NOMO-1 treated with DMSO at 0.1 percent for 48 hours (cell line): ENCODE measurements around the gene QSOX2.
"Not testable (repeated sequence)": the region's sequence is repeated elsewhere in the genome, so short reads cannot be mapped to it uniquely, and the experiment has no call there.

Experiments used
- DNase-seq: peaks from one replicate; lab custom pipeline; 2025; ENCODE audit not compliant: unreplicated experiment; lab: John Stamatoyannopoulos, UW

QSOX2 gene

DNA sequence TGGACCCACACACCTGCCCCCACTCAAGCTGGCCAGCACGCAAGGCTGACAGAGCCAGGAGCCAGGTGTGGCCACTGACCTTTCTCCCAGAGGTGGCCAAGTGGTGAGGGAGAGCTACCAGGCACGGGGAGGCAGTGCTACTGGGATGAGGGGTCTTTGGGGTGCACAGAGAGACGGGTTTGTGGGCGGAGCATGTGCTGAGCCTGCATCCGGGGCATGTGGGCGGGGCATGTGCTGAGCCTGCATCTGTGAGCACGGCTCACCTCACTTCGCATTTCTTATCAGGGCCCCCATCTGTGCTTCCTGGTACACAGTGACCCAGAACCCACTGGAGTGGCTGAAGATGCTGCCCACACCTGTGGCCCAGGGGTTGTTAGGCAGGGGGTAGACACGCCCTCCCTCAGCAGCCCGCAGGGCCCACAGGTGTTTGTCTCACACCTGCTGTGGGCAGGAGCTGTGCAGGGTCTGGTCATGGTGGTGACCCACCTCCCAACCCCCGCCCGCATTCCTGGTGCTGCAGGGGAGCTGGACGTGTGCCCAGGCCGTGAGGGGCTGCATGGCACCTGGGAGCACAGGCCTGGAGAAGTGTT, 36.8 kb upstream of the QSOX2 start:
- no peak for DNase-seq

- no peak for DNase-seq
Observed at GRCh38 chr9:136281421-136282271, 36.0 kb upstream of the QSOX2 start.

GRCh38 chr9:136280535-136281315, 35.1 kb upstream of the QSOX2 start:
- DNase-seq = no peak

DNA sequence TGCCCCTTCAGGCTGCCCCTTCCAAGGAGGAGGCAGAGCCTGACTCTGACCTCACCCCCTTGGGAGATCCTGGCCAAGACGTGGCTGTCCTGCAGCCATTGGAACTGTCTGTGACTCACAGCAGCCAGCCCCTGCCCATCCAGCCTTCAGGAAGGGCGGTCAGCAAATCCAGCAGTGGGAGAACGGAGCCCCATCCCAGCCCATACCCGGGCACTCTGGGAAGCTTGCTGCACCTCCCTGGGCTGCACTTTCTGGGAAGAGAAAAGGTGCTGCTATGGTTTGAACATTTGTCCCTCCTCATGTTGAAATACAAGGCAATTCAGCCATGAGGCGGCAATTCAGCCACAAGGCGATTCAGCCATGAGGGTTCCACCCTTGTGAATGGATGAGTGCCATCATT, 33.9 kb upstream of the QSOX2 start:
- DNase-seq = no peak

DNA sequence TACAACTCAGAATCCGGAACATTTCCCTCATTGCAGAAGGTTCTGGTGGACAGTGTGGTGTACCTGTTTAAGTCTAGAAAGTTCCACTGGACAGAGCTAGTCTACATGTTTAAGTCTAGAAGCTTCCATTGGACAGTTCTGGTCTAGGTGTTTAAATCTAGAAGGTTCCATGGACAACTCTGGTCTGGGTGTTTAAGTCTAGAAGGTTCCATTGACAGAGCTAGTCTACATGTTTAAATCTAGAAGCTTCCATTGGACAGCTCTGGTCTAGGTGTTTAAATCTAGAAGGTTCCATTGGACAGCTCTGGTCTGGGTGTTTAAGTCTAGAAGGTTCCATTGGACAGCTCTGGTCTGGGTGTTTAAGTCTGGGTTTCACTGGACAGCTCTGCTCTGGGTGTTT, 33.3 kb upstream of the QSOX2 start:
- DNase-seq = no peak

- DNase-seq = no peak
Observed at GRCh38 chr9:136278221-136278620, 32.6 kb upstream of the QSOX2 start.

- no peak for DNase-seq
Observed at GRCh38 chr9:136277746-136278145, 32.1 kb upstream of the QSOX2 start.

GRCh38 chr9:136276716-136277115, 31.1 kb upstream of the QSOX2 start:
- DNase-seq = no peak

DNA sequence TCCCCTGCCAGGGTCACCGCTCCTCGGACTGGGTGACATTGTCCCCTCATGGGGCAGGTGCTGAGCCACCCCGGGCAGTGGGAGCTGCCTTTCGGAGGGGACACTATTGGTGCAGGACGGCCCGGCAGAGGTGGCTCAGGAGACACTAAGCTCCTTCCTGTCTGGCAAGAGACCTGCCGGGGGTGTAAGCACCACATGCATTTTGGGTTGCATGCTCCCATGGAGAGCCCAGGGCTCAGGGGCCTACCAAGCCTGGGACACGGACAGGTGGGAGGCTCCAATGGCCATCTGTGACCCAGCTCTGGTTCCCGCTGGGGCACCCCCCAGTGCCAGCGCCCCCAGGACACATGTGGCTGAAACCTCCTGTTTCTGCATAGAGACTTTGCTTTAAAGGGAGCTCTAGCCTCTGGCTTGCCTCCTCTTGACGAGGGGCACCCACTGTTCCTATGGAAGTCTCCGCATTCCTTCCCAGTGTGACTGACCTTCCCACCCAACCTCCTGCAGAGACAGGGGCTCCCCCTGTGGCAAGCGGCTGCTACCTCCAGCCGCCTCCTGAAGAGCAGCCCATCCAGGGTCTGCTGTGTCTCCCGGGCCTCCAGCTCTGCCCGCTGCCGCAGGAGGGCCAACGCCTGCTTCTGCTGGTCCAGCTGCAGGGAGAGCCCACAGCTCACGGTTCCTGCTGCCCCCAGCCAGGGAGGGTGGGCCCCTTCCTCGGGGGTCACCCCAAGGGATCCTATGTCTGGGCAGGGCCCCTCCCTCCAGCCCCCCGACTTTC, 30.2 kb upstream of the QSOX2 start:
- DNase-seq = no peak

DNA sequence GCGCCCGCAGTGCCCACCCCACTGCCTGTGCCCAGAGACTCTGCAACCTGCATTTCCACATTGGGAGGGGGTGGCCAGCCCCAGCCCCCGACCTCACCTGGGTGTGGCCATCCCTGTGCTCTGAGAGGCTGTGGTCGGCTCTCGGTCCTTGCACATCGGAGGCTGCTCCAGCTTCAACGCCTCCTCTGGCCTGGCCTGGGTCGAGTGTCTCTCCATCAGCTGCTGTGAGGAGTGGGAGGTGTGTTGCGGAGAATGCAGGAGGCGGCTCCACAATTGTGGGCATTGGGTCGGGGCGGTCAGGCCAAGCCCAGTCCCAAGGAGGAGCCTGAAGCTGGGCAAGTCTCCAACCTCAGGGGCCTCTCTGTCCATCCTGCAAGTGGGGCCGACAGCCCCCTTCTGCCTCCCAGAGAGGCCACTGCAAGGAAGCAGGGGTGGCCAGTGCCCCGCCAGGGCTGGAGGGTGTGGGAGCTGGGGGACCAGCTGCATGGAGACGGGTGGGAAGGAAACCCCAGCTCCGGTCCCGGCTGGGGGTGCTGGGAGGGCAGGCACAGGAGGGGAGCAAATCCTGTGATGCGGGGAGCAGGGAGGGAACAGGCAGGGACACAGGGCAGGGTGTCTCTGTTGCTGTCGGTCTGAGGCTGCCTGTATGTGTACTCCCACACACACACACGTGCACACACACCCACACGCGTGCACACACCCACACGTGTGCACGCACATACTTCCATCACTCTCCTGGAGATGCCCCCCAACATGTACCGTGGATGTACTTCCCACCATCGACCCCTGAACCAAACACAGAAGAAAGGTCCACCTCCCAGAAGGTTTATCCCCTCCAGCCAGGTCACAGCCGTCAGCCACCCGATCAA, 29.4 kb upstream of the QSOX2 start:
- no peak for DNase-seq

GRCh38 chr9:136273921-136274785, 28.5 kb upstream of the QSOX2 start:
- DNase-seq = no peak

DNA sequence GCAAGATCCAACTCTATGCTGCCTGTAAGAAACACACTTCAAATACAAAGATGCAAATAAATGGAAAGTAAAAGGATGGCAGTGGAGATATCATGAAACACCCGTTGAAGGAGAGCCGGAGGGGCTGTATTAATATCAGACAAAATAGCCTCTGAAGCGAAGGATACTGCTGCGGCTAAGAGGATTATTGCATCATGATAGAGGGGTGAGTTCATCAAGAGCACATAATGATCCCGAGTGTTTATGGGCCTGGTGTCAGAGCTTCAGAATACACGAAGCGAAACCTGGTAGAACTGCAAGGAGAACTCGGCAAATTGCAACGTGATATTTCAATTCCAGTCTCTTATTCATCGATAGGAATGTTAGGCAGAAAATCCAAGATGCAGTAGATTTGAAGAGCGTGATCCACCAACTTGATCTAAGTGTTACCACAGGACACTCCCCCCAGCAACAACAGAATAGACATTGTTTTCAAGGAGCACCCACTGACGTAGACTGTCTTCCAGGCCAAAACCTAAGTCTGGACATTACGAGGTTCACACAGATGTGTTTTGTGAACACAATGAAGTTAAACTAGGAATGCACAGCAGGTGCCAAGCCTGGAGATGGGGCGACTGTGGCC, 27.7 kb upstream of the QSOX2 start:
- DNase-seq = peak; percentile 81

DNA sequence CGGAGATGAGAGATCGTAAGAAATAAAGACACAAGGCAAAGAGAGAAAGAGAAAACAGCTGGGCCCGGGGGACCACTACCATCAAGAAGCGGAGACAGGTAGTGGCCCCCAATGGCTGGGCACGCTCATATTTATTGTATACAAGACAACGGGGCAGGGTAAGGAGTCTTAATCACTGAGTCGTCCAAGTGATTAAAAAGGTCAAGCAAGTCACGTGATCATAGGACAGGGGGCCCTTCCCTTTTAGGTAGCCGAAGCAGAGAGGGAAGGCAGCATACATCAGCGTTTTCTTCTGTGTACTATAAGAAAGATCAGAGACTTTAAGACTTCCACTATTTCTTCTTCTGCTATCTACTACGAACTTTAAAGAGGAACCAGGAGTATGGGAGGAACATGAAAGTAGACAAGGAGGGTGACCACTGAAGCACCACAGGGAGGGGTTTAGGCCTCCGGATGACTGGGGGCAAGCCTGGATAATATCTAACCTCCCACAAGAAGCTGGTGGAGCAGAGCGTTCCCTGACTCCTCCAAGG, 24.6 kb upstream of the QSOX2 start:
- DNase-seq = peak; percentile 82

DNA sequence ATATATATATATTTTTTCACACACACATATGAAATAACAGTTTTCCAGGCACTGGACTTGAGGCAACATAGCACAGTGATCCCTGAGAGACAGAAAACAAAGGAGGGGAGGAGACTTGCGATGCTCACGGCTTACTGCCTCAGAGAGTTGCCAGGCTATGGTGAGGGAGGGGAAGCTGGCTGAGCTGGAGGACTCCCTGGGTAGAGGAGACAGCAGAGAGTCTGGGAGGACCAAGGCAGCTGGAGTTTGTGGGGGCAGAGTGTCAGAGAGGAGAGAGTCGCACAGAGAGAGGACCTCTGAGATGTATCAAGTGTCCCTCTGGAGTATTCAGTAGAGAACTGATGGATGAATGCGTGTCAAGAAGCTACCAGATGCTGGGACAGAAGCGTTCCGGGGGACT, 23.1 kb upstream of the QSOX2 start:
- DNase-seq = no peak

- DNase-seq = no peak
Observed at GRCh38 chr9:136268318-136268717, 22.7 kb upstream of the QSOX2 start.

DNA sequence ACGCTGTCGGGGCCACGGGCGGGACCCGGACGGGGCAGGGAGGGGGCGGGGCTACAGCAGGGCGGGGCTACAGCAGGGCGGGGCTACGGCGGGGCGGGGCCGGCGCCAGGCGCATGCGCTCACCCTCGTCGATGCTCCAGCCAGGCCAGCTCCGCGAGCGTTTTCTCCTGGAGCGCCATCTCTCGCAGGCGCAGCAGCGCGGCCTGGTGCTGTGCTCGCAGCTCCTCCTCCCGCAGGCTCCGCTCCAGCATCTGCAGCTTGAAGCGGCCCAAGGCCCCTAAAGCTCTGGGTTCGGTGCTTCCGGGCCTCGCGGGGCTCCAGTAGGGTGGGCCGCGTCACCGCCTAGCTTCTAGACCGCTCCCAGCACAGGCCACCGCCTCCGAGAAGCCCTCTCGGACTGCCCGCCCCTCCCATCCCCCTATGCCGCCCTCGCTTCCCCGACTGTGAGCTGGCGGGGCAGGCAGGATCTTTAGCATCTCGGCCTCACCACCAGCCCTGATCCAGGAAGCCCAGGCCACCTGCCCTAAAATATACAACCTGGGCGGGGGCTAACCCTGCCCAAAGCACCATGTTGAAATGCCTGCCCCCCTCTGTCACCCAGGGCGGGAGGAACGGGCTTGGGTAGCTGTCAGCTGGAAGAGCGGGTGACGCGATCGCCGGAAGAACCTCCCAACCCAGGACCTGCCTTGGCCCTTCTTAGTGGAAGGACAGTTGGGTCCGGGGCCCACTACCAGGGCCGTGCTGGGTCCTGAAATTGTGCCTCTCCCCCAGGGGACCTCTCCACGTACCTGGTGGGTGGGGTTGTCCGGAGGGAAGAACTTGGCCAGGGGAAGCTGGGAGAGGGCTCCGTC, 21.9 kb upstream of the QSOX2 start:
- peak; percentile 83 for DNase-seq

DNA sequence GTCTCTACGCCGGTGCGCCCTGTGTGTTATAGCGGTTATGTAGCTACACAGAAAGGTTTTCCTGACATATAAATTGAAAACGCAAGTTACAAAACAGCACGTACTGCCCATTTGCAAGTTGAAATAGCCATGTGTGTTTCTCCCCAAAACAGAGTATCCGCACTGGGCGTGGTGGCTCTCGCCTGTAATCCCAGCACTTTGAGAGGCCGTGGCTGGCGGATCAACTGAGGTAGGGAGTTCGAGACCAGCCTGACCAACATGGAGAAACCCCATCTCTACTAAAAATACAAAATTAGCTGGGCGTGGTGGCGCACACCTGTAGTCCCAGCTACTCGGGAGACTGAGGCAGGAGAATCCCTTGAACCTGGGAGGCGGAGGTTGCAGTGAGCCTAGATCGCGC, 21.0 kb upstream of the QSOX2 start:
- not testable (repeated sequence) for DNase-seq
